GM18907 (cell line): ENCODE results near the gene ALOX15B.

Experiments used
- ATAC-seq: cut with Tn5 transposase; IDR thresholded peaks from one replicate; pipeline ENCODE4 v1.9.1; 2021; ENCODE audit warnings: mild to moderate bottlenecking, moderate library complexity; ENCODE audit not compliant: unreplicated experiment

ALOX15B gene

GRCh38 chr17:8039611-8040168 lies 831 bp downstream of the ALOX15B start:
- no peak for ATAC-seq

DNA sequence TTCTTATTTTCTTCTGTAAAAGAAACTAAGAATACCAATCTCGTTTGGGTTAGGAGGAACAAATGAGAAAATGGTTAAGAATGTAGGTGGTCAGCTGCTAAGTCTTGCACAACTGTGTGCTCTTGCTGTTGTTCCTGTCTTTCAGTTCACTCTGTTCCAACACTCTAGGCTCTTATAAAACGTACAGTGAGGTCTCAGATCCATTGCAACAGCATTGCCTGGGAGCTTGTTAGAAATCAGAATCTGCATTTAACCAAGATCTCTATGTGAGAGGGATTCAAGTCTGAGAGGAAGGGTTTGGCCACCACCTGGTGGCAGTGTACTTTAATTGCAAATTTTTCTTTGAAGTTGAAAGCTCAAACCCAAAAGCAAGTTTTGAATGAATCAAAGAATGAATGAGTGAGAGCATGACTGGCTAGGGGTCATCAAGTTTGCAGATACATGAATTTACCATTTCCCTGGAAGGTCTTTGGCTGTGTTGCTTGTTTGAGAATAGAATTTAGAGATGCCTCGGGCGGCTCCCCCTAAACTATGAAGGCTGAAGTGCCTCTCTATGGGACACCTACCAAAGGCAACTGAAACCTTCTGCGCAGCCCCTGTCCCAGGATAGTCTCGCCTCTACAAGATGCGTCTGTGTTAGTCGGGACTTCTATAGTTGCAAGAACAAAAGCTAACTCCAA lies 2.5 kb downstream of the ALOX15B start:
- no peak for ATAC-seq

DNA sequence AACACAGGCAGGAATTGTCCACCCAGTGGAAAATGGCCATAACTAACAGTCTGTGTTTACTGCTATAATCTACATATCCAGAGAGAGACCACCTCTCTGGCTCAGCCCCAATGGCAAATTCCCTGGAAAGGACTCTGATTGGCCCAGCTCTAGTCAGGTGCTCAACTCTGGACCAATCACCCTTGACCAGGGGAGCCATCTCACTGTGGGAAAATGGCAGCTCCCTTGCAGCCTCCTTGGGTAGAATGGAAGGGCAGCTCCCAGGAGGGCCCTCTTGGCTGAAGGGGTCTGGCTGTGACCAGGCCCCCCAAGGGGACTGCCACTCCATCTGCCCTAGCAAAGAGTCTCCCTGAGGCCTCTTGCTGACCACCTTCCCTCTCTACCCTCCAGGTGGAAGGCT lies 3.1 kb downstream of the ALOX15B start:
- no peak for ATAC-seq

GRCh38 chr17:8044819-8045810 lies 6.3 kb downstream of the ALOX15B start:
- no peak for ATAC-seq

DNA sequence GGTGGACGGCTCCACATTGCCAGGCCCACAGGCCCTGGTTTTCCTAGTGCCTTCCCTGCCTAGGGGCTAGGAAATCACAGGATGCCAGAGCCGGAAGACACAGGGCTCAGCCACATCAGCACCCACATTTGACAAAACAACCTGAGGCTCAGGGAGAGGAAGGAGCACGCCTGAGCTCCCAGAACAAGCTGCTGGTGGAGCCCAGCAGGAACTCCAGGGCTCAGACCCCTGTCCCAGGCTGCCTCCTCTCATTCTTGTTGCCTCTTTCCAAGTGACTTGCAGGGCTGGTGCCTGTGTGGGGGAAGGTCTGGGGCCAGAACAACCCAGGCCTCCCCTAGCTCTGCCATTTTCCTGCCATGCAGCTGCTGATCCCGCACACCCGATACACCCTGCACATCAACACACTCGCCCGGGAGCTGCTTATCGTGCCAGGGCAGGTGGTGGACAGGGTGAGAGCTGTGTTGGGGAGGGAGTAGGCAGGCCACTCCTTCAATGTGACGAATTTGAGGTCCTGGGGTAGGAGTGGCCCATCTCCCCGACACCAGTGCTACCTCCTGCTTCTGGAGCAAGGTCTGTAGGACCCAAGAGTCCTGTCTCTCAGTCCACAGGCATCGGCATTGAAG lies 7.6 kb downstream of the ALOX15B start:
- no peak for ATAC-seq

- no peak for ATAC-seq
These were observed 8.3 kb downstream of the ALOX15B start for GRCh38 chr17:8046929-8047768.

- ATAC-seq: no peak
These were observed 8.9 kb downstream of the ALOX15B start for GRCh38 chr17:8047769-8048110.

DNA sequence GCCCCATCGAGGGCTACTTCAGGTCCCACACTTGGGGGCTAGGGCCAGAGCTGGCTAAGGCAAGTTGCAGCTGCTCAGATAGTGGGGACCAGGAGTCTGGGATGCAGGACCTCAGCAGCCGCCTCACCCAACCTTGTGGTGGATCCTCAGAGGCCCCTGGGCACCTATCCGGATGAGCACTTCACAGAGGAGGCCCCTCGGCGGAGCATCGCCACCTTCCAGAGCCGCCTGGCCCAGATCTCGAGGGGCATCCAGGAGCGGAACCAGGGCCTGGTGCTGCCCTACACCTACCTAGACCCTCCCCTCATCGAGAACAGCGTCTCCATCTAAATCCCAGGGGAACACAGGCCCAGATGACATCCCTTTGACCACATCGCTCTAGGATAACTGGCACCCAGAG lies 9.4 kb downstream of the ALOX15B start:
- no peak for ATAC-seq

DNA sequence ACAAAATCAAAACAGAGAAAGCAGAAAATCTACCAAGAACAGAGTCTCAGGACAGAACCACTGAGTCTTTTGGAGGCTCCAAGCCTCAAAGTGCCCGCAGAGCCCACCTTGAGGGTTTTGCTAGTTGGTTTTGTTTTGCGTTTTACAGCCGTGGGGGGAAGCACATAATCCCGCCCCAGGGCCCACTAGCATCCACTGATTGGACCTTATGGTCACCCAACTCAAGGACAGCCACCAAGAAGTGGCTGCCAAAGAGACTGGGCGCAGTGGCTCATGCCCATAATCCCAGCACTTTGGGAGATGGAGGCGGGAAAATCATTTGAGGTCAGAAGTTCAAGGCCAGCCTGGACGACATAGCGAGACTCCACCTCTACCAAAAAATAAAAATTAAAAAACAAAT lies 9.9 kb downstream of the ALOX15B start:
- ATAC-seq: no peak

GRCh38 chr17:8051831-8052230 lies 13.0 kb downstream of the ALOX15B start:
- no peak for ATAC-seq

- ATAC-seq: no peak
These were observed 13.7 kb downstream of the ALOX15B start for GRCh38 chr17:8052256-8053252.

DNA sequence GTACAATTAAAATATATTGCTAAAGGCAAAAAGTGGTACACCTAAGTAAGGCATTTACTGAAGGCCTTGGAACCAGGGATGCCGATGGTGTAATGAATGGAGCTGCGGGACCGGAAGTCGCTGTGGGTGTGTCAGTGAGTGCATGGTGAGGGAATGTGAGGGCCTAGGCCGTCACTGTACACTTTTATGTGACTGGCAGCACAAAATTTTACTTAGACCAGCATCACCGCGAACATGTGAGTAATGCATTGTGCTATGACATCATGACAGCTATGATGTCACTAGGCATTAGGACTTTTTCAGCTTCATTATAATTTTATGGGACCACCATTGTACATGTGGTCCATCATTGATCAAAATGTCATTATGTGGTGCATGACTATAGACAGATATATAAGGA lies 14.7 kb downstream of the ALOX15B start:
- ATAC-seq: no peak

DNA sequence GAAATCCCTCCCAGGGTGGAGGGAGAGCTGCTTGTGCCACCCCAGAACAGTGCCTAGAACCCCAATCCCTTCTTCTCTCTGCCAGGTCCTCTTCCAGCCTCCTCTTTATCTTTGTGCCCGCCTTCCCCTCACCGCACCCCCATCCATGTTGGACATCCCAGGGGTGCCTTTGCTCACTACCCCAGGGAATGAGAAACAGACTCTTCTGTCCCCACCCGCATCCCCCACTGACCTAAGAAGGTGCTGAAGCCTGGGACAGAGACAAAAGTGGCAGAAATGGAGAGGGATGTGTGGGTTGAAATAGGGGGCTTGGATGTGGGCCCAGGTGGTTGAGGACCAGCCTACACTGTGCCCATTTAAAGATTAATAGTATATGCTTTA lies 17.0 kb downstream of the ALOX15B start:
- ATAC-seq: no peak

DNA sequence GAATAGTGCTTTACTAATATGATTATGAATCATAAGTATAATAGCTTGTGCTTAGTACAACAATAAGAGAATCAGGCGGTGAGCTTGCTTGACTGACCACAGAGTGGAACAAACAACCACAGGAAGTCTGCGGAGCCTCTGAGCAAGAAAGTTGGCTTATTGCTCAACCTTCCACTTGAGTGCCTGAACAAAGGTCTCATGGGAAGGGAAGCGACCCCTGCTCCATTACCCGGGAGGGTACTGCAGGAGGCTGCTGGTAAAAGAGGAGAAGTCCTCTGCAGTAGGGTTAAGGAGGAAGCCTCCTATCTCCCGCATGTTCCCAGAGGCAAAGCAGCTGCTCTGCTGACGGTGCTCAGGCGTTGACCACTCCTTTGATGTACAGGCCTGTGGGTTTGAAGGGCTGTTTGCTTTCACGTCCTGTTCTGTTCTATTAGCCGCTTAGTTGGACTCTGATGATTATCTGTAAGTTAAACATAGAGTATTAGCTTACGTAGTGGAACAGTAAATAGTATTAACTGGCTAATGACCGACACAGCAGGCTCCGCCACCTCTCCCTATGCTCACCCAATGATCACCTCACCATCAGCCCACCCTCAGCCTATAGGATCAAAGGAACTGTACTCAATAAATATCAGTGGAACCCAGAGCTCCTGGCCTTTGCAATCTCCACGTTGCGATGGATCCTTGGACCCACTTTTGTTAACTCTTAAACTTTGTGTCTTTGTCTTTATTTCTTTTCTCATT lies 17.5 kb downstream of the ALOX15B start:
- peak; percentile 64 for ATAC-seq

DNA sequence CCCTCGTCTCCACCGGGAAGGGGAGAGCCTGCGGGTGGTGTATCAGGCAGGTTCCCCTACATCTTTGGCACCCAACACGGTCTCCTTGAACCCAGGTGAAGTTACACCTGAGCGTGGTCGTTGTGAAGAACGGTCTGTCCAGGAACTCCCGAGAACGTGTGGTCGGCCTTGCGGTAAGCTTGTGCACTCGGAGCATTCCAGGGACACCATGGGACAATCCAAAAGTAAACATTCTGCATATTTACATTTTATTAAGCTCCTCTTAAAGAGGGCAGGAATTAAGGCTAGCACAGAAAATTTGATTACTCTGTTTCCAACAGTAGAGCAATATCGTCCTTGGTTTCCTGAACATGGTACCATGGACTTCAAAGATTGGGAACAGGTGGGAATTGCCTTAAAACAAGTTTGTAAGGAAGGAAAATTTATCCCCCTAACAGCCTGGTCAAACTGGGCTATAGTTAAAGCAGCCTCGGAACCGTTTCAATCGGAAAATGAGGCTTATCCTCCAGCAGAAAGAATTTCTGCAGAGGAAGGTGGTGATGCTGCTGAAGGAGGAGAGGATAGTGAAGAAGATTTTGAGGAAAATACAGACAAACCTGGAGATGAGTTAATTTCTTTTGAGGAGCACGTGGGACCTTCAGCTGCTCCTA lies 18.2 kb downstream of the ALOX15B start:
- no peak for ATAC-seq

GRCh38 chr17:8057691-8058114 lies 18.8 kb downstream of the ALOX15B start:
- ATAC-seq: no peak

GRCh38 chr17:8059131-8059530 lies 20.3 kb downstream of the ALOX15B start:
- ATAC-seq: no peak

- ATAC-seq: no peak
These were observed 21.4 kb downstream of the ALOX15B start for GRCh38 chr17:8060274-8060673.
